H9 (cell line): ENCODE measurements around the gene KMT5B. TPM values are rescaled to one million over a fixed set of nuclear protein-coding genes. Genes with fewer than 3 reads are reported as not detected.

Experiments
- DNase-seq: peaks from one replicate; pipeline ENCODE4 v3.0.0-alpha.2; 2017
- H2AFZ ChIP-seq: one replicate; pipeline ENCODE4 v1.6.1; 2013; ENCODE audit warnings: mild to moderate bottlenecking, low read length, control low read depth, moderate library complexity
- H2AK5ac ChIP-seq: 2 replicates; pipeline ENCODE4 v1.6.1; 2013; ENCODE audit warnings: low read length, control low read depth, mixed read lengths; ENCODE audit not compliant: insufficient read length
- H2BK120ac ChIP-seq: one replicate; pipeline ENCODE4 v1.6.1; 2013; ENCODE audit warnings: low read depth, mild to moderate bottlenecking, low read length, control low read depth, inconsistent platforms; ENCODE audit not compliant: poor library complexity, severe bottlenecking
- H2BK12ac ChIP-seq: 2 replicates; pipeline ENCODE4 v1.6.1; 2013; ENCODE audit warnings: low read length, control low read depth, mixed read lengths, low read depth; ENCODE audit not compliant: insufficient read length
- H2BK15ac ChIP-seq: 2 replicates; pipeline ENCODE4 v1.6.1; 2013; ENCODE audit warnings: low read depth, low read length, control low read depth
- H2BK20ac ChIP-seq: one replicate; pipeline ENCODE4 v1.6.1; 2013; ENCODE audit warnings: low read depth, mild to moderate bottlenecking, low read length, control low read depth, inconsistent platforms; ENCODE audit not compliant: poor library complexity, severe bottlenecking
- H2BK5ac ChIP-seq: 2 replicates; pipeline ENCODE4 v1.6.1; 2013; ENCODE audit warnings: low read length, control low read depth, mixed read lengths; ENCODE audit not compliant: insufficient read length
- H3K14ac ChIP-seq: 2 replicates; pipeline ENCODE4 v1.6.1; 2013; ENCODE audit warnings: low read length, control low read depth; ENCODE audit not compliant: insufficient read depth
- H3K18ac ChIP-seq: 2 replicates; pipeline ENCODE4 v1.6.1; 2013; ENCODE audit warnings: low read depth, mild to moderate bottlenecking, mixed read lengths, low read length, control low read depth; ENCODE audit not compliant: insufficient read length
- H3K23ac ChIP-seq: 2 replicates; pipeline ENCODE4 v1.6.1; 2013; ENCODE audit warnings: low read length, control low read depth, mixed read lengths, low read depth; ENCODE audit not compliant: insufficient read length
- H3K23me2 ChIP-seq: 2 replicates; pipeline ENCODE4 v1.6.1; 2013; ENCODE audit warnings: low read depth, mild to moderate bottlenecking, mixed read lengths, low read length, control low read depth; ENCODE audit not compliant: insufficient read length, poor library complexity, severe bottlenecking
- H3K27ac ChIP-seq: 2 replicates; pipeline ENCODE4 v1.5.1; 2013; ENCODE audit warnings: low read length, control low read depth, mixed read lengths, low read depth; ENCODE audit not compliant: insufficient read length
- H3K27me3 ChIP-seq: 2 replicates; pipeline ENCODE4 v1.6.1; 2013; ENCODE audit warnings: low read length, control low read depth, inconsistent platforms; ENCODE audit not compliant: insufficient read depth
- H3K4ac ChIP-seq: 2 replicates; pipeline ENCODE4 v1.6.1; 2013; ENCODE audit warnings: low read depth, mild to moderate bottlenecking, control low read depth, inconsistent platforms, low read length, moderate library complexity
- H3K4me1 ChIP-seq: 2 replicates; pipeline ENCODE4 v1.6.1; 2013; ENCODE audit warnings: low read length, control low read depth, inconsistent platforms; ENCODE audit not compliant: insufficient read depth
- H3K4me2 ChIP-seq: 2 replicates; pipeline ENCODE4 v1.6.1; 2013; ENCODE audit warnings: low read length, control low read depth, mixed read lengths; ENCODE audit not compliant: insufficient read length, insufficient read depth
- H3K56ac ChIP-seq: 2 replicates; pipeline ENCODE4 v1.6.1; 2013; ENCODE audit warnings: low read depth, mild to moderate bottlenecking, mixed read lengths, low read length, control low read depth; ENCODE audit not compliant: insufficient read length
- H3K79me1 ChIP-seq: 2 replicates; pipeline ENCODE4 v1.6.1; 2013; ENCODE audit warnings: low read depth, mild to moderate bottlenecking, moderate library complexity, low read length, control low read depth, inconsistent platforms; ENCODE audit not compliant: insufficient read depth, poor library complexity, severe bottlenecking
- H3K79me2 ChIP-seq: 2 replicates; pipeline ENCODE4 v1.6.1; 2013; ENCODE audit warnings: low read length, control low read depth, inconsistent platforms; ENCODE audit not compliant: insufficient read depth
- H3K9ac ChIP-seq: 2 replicates; pipeline ENCODE4 v1.6.1; 2013; ENCODE audit warnings: low read length, control low read depth, mixed read lengths; ENCODE audit not compliant: insufficient read length; ENCODE audit errors: extremely low read depth
- H3K9me3 ChIP-seq: one replicate; pipeline ENCODE4 v1.6.1; 2013; ENCODE audit warnings: low read depth, low read length, inconsistent platforms; ENCODE audit not compliant: control insufficient read depth
- H3T11ph ChIP-seq: one replicate; pipeline ENCODE4 v1.6.1; 2013; ENCODE audit warnings: mild to moderate bottlenecking, low read length, control low read depth, inconsistent platforms
- H4K20me1 ChIP-seq: one replicate; pipeline ENCODE4 v1.6.1; 2013; ENCODE audit not compliant: control insufficient read depth, insufficient read length, insufficient read depth
- H4K5ac ChIP-seq: 2 replicates; pipeline ENCODE4 v1.6.1; 2013; ENCODE audit warnings: low read depth, mild to moderate bottlenecking, mixed read lengths, low read length, control low read depth; ENCODE audit not compliant: insufficient read length
- H4K8ac ChIP-seq: replicated peaks from 2 replicates; pipeline ENCODE4 v1.6.1; 2013; ENCODE audit warnings: low read length, control low read depth, mixed read lengths, low read depth; ENCODE audit not compliant: insufficient read length
- H4K91ac ChIP-seq: 2 replicates; pipeline ENCODE4 v1.6.1; 2013; ENCODE audit warnings: low read depth, mild to moderate bottlenecking, moderate library complexity, mixed read lengths, low read length, control low read depth; ENCODE audit not compliant: insufficient read length
- H3K27ac Mint-ChIP-seq, 3 experiments: 2 replicates in 2 of 3; 3 replicates in 1 of 3; pipeline ENCODE4 v1.8.0; 2020 to 2021; ENCODE audit warnings: mixed read lengths in 3 of 3, mild to moderate bottlenecking in 1 of 3, moderate library complexity in 1 of 3
- H3K27me3 Mint-ChIP-seq: 2 replicates; pipeline ENCODE4 v1.8.0; 2021; ENCODE audit warnings: low read depth, mild to moderate bottlenecking, moderate library complexity, mixed read lengths
- H3K36me3 Mint-ChIP-seq, 3 experiments: 2 replicates in 2 of 3; 3 replicates in 1 of 3; pipeline ENCODE4 v1.8.0; 2020 to 2021; ENCODE audit warnings: low read depth in 3 of 3, mixed read lengths in 3 of 3; ENCODE audit not compliant: insufficient read depth in 1 of 3
- H3K4me1 Mint-ChIP-seq, 2 experiments: 2 replicates each; pipeline ENCODE4 v1.8.0; 2020; ENCODE audit warnings: mixed read lengths in 2 of 2
- H3K4me3 Mint-ChIP-seq, 2 experiments: 2 replicates in 1 of 2; 3 replicates in 1 of 2; pipeline ENCODE4 v1.8.0; 2020 to 2021; ENCODE audit warnings: mild to moderate bottlenecking in 2 of 2, mixed read lengths in 2 of 2, moderate library complexity in 1 of 2
- H3K9me3 Mint-ChIP-seq, 2 experiments: 2 replicates in 1 of 2; 3 replicates in 1 of 2; pipeline ENCODE4 v1.8.0; 2020; ENCODE audit warnings: mild to moderate bottlenecking in 2 of 2, mixed read lengths in 2 of 2, moderate library complexity in 1 of 2
- WGBS: extraction: QIAGEN DNeasy Blood & Tissue Kit; methylation state at CpG from one replicate; pipeline ENCODE4 v1.1.7; 2013; ENCODE audit warnings: missing lambda C conversion rate, low lambda C conversion rate, mixed read lengths; ENCODE audit not compliant: insufficient read length; ENCODE audit errors: extremely low coverage; 5-methylcytosine and 5-hydroxymethylcytosine counted together
- total RNA-seq: library from RNA; stranded (reverse); gene quantifications from 2 replicates; pipeline ENCODE4 v1.2.1, GENCODE V29; 2021
- TF ChIP-seq, protein P1 (sequence below): fragments of 200-600 bp; sonication (generic); conservative IDR thresholded peaks from 3 replicates; pipeline ENCODE4 v1.8.0; 2021; ENCODE audit warnings: antibody characterized with exemption, mild to moderate bottlenecking

The KMT5B gene
- total RNA-seq, 1 experiment from 2014 or later, result 61.6 TPM

GRCh38 chr11:68120273-68121066, 92.6 kb downstream of the KMT5B start:
- Histone ChIP-seq H3K79me1 (no peaks in the 10 kb centered on the region), H2BK12ac (no peak overlapping the region), H2BK120ac (no peak overlapping the region), H3K9ac (peak overlapping the region; percentile 93), H2BK20ac (no peak overlapping the region), H4K20me1 (no peaks in the 10 kb centered on the region), H3K18ac (no peak overlapping the region), H2BK5ac (no peak overlapping the region), H4K8ac (no peak overlapping the region), H3K27ac (no peak overlapping the region), H3K56ac (no peak overlapping the region), H2BK15ac (no peak overlapping the region), H3K23me2 (peaks cover 18% of the 10 kb centered on the region), H4K91ac (no peak overlapping the region), H3K4ac (no peak overlapping the region), H3K27me3 (no peaks in the 10 kb centered on the region), H3K23ac (no peak overlapping the region), H3K79me2 (peaks cover 46% of the 10 kb centered on the region), H3K4me1 (peaks cover 9% of the 10 kb centered on the region; the same call in 1 of the 2 replicates), H3K14ac (peak overlapping the region; percentile 62), H2AK5ac (no peak overlapping the region), H4K5ac (no peak overlapping the region), H3K9me3 (no peaks in the 10 kb centered on the region), H2AFZ (no peak overlapping the region), H3T11ph (no peak overlapping the region), H3K4me2 (peak overlapping the region; percentile 88)
- Mint-ChIP-seq H3K36me3 (peaks cover 5 to 27% (median 21%) of the 10 kb centered on the region in 3 experiments; a peak in 5 of 7 replicates), H3K4me1 (peaks cover 52 to 66% of the 10 kb centered on the region in 2 experiments), H3K4me3 (peak overlapping the region; percentile 82 to 98), H3K27me3 (no peaks in the 10 kb centered on the region), H3K27ac (peak overlapping the region; percentile 87 to 95 (median 88); a peak in 6 of 7 replicates), H3K9me3 (no peaks in the 10 kb centered on the region)
- no CpG with 5 or more reads among the region's 73 CpGs for WGBS
- DNase-seq, result peak; percentile 59
- TF ChIP-seq, protein P1, sequence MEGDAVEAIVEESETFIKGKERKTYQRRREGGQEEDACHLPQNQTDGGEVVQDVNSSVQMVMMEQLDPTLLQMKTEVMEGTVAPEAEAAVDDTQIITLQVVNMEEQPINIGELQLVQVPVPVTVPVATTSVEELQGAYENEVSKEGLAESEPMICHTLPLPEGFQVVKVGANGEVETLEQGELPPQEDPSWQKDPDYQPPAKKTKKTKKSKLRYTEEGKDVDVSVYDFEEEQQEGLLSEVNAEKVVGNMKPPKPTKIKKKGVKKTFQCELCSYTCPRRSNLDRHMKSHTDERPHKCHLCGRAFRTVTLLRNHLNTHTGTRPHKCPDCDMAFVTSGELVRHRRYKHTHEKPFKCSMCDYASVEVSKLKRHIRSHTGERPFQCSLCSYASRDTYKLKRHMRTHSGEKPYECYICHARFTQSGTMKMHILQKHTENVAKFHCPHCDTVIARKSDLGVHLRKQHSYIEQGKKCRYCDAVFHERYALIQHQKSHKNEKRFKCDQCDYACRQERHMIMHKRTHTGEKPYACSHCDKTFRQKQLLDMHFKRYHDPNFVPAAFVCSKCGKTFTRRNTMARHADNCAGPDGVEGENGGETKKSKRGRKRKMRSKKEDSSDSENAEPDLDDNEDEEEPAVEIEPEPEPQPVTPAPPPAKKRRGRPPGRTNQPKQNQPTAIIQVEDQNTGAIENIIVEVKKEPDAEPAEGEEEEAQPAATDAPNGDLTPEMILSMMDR, result no peak
